Large intestine (tissue), 3 donors: ENCODE data around the gene WFIKKN1. TPM values are rescaled to one million over a fixed set of nuclear protein-coding genes. Genes with fewer than 3 reads are reported as not detected.

Experiments
- DNase-seq, 2 donors: peaks; one replicate each; pipeline versions ENCODE4 v3.0.0 to v3.0.0-alpha.2; 2013
- H3K27ac ChIP-seq: one replicate; pipeline ENCODE4 v1.5.1; 2013; ENCODE audit warnings: low read length
- H3K27me3 ChIP-seq: 2 replicates; pipeline ENCODE4 v1.6.1; 2013; ENCODE audit warnings: low read length; ENCODE audit not compliant: control insufficient read depth, insufficient read depth
- H3K36me3 ChIP-seq: 2 replicates; pipeline ENCODE4 v1.6.1; 2013; ENCODE audit warnings: low read length; ENCODE audit not compliant: control insufficient read depth, insufficient read depth
- H3K4me1 ChIP-seq: one replicate; pipeline ENCODE4 v1.6.1; 2013; ENCODE audit warnings: low read length; ENCODE audit not compliant: control insufficient read depth, insufficient read depth
- H3K4me3 ChIP-seq: one replicate; pipeline ENCODE4 v1.5.1; 2013; ENCODE audit warnings: low read length
- H3K9me3 ChIP-seq: one replicate; pipeline ENCODE4 v1.6.1; 2013; ENCODE audit warnings: mild to moderate bottlenecking, low read depth, low read length, moderate library complexity; ENCODE audit not compliant: control insufficient read depth
- WGBS: methylation state at CpG from one replicate; pipeline ENCODE4 v1.1.5; 2013; ENCODE audit warnings: low lambda C conversion rate; ENCODE audit not compliant: insufficient coverage; 5-methylcytosine and 5-hydroxymethylcytosine counted together
- polyA plus RNA-seq: library from polyadenylated mRNA; unstranded; fragments of 120-200 nt; gene quantifications from one replicate; pipeline ENCODE4 v1.2.1, GENCODE V29; 2013

Gene WFIKKN1
- polyA plus RNA-seq, 1 donor, result 1.6 TPM

GRCh38 chr16:629833-630248 is 944 bp upstream of the WFIKKN1 start:
- no CpG with 5 or more reads among the region's 11 CpGs for WGBS
- H3K4me1 ChIP-seq, result peaks cover 19% of the 10 kb centered on the region

DNA sequence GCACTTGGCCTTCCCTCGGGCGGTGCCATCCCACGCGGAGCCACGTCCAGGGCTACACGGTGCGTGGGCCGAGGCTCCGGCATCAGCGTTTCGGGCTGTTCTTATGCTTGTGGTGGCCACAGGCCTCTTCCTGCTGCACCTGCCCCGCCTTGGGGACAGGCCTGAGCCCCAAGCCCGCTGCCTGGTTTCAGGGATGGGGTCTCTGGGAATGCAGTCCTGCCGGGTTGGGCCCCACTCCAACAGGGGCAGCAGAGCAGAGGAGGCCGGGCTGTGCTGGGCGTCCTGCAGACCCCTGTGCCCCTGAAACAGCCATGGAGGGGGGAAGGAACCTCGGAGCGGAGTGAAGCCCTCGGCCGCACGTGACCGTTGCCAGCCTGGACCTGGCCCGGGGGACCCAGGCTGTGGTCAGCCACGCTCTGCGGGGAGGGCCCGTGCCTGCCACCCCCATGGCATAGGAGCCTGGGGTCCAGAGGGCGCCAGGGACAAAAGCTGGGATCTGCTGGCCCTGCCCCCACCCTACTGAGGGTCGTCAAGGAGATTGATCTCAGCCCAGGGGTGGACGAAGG is 453 bp upstream of the WFIKKN1 start:
- DNase-seq, result no peak
- no peak overlapping the region for H3K4me3 ChIP-seq
- peaks cover 3% of the 10 kb centered on the region for H3K27me3 ChIP-seq
- peaks cover 8% of the 10 kb centered on the region for H3K9me3 ChIP-seq
- no peak overlapping the region for H3K27ac ChIP-seq
- peaks cover 42% of the 10 kb centered on the region for H3K36me3 ChIP-seq
- WGBS, result no CpG with 5 or more reads among the region's 29 CpGs
- peaks cover 20% of the 10 kb centered on the region for H3K4me1 ChIP-seq

More at GRCh38 chr16:629833-630248, 944 bp upstream of the WFIKKN1 start:
- DNase-seq, result no peak
- Histone ChIP-seq H3K36me3 (peaks cover 44% of the 10 kb centered on the region), H3K9me3 (peaks cover 8% of the 10 kb centered on the region), H3K27ac (no peak overlapping the region), H3K4me3 (no peak overlapping the region), H3K27me3 (peaks cover 3% of the 10 kb centered on the region)

- Histone ChIP-seq H3K4me3 (no peak overlapping the region), H3K27ac (no peak overlapping the region), H3K27me3 (peaks cover 3% of the 10 kb centered on the region), H3K4me1 (peaks cover 22% of the 10 kb centered on the region), H3K9me3 (peaks cover 3% of the 10 kb centered on the region), H3K36me3 (peaks cover 30% of the 10 kb centered on the region)
- 9% methylated on average over 2 of the region's 9 CpGs for WGBS
- no peak for DNase-seq
These were observed 1.1 kb downstream of the WFIKKN1 start for GRCh38 chr16:631808-632358.

GRCh38 chr16:632486-633335 is 1.9 kb downstream of the WFIKKN1 start:
- peaks cover 3% of the 10 kb centered on the region for H3K27me3 ChIP-seq
- peaks cover 28% of the 10 kb centered on the region for H3K4me1 ChIP-seq
- no peak overlapping the region for H3K4me3 ChIP-seq
- H3K36me3 ChIP-seq, result peaks cover 22% of the 10 kb centered on the region
- no peak overlapping the region for H3K27ac ChIP-seq
- no CpG with 5 or more reads among the region's 67 CpGs for WGBS
- peaks cover 3% of the 10 kb centered on the region for H3K9me3 ChIP-seq
- no peak for DNase-seq

GRCh38 chr16:633336-634050 is 2.7 kb downstream of the WFIKKN1 start:
- Histone ChIP-seq H3K9me3 (peaks cover 3% of the 10 kb centered on the region), H3K27me3 (peaks cover 3% of the 10 kb centered on the region), H3K36me3 (peaks cover 16% of the 10 kb centered on the region), H3K27ac (no peak overlapping the region), H3K4me3 (no peak overlapping the region), H3K4me1 (peaks cover 30% of the 10 kb centered on the region)
- no peak for DNase-seq
- no CpG with 5 or more reads among the region's 74 CpGs for WGBS

DNA sequence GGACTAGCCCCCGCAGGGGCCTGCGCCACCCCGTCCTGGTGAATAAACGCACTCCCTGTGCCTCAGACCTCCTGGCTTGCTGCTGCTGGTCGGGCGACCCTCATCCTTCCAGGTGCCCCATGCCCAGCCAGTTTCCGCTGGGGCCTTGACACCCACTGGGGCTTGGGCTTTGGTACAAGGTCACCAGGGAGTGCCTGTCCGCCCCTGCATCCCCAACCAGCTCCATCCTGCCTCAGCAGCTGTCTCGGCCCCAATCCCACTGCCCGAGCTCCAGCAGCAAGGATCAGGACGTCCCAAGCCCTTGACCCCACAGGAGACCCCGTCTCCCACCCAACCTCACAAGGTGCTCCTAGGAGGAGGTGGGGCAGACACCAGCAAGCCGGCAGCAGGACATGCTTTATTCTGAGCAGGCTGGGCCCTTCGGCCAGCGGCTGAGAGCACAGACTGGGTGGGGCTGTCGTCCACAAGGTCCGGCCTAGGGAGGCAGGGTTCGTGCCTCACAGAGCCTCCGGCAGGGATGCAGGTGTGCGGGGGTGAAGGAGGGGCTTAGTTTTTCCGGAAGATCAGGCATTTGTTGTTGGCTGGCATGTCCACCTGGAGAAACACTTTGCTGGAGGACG is 3.4 kb downstream of the WFIKKN1 start:
- no CpG with 5 or more reads among the region's 22 CpGs for whole genome bisulfite sequencing
- DNase-seq, result no peak
- H3K9me3 ChIP-seq, result peaks cover 3% of the 10 kb centered on the region
- H3K27me3 ChIP-seq, result peaks cover 3% of the 10 kb centered on the region
- no peak overlapping the region for H3K4me3 ChIP-seq
- H3K27ac ChIP-seq, result no peak overlapping the region
- peaks cover 30% of the 10 kb centered on the region for H3K4me1 ChIP-seq
- H3K36me3 ChIP-seq, result peaks cover 11% of the 10 kb centered on the region

GRCh38 chr16:634996-635395 is 4.2 kb downstream of the WFIKKN1 start:
- peaks cover 25% of the 10 kb centered on the region for H3K4me1 ChIP-seq
- H3K4me3 ChIP-seq, result peak overlapping the region; percentile 78
- no CpG with 5 or more reads among the region's 7 CpGs for WGBS
- DNase-seq, result no peak
- peaks cover 3% of the 10 kb centered on the region for H3K27me3 ChIP-seq
- H3K9me3 ChIP-seq, result peaks cover 3% of the 10 kb centered on the region
- H3K27ac ChIP-seq, result no peak overlapping the region
- peaks cover 8% of the 10 kb centered on the region for H3K36me3 ChIP-seq

GRCh38 chr16:635573-636205 is 4.9 kb downstream of the WFIKKN1 start:
- WGBS, result no CpG with 5 or more reads among the region's 55 CpGs
- Histone ChIP-seq H3K27ac (peak overlapping the region; percentile 97), H3K27me3 (peaks cover 3% of the 10 kb centered on the region), H3K4me1 (peaks cover 22% of the 10 kb centered on the region), H3K4me3 (peak overlapping the region; percentile 78), H3K9me3 (peaks cover 3% of the 10 kb centered on the region), H3K36me3 (peaks cover 8% of the 10 kb centered on the region)
- DNase-seq, result peak in 1 of 2 donors; percentile 17

DNA sequence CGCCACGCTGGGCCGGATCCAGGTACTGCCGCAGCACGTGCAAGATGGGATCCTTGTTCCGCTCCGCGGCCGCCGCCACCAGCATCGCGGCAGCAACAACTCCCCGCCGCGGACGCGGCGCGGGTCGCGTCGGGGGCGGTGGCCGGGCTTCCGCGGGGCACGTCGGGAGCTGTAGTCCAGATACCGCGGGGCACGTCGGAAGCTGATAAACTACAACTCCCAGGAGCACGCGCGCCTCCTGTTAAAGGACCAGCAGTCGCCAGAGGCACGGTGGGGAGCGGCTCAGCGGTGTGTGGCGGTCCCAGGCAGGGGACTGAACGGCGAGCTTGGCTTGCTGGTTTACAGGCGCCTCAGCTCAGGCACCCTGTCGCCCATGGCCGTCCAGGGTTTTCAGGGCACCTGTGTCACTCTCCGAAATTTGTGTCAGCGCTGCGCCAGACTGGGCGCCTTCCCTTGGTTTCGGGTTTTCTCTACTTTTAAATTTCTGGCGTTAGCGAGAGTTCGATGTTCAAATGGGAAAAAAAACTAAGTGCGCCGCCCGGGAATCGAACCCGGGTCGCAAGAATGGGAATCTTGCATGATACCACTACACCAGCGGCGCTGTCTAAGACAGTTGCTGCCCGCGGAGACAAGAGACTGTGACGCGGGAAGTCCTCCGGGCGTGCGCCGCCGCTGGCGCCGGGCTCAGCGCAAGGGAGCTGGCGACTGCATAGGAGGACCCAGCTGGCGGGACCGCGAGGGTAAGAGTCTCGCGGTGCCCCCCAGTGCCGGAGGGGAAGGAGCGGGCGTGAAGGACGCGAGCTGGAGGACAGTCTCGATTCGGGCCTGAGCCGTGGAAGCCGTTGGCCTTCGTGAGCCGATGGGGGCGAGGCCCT is 5.7 kb downstream of the WFIKKN1 start, which contains the start of gene METTL26:
Gene METTL26, minus strand, starts transcription at position 100 of the 875 bp plus-strand sequence. Its CDS starts 15 bp downstream, at position 85.
- peak; percentile 95 to 96 for DNase-seq
- Histone ChIP-seq H3K36me3 (peaks cover 8% of the 10 kb centered on the region), H3K4me1 (peaks cover 19% of the 10 kb centered on the region), H3K9me3 (peaks cover 8% of the 10 kb centered on the region), H3K27me3 (no peaks in the 10 kb centered on the region), H3K4me3 (peak within 1 kb of the TSS; percentile 78), H3K27ac (peak within 1 kb of the TSS; percentile 97)
- WGBS, result no CpG with 5 or more reads among the region's 91 CpGs
